HL-60 (cell line): ENCODE measurements around the gene C2orf69.

ENCODE experiments used
- GABPA ChIP-seq: IDR thresholded peaks from 2 replicates; pipeline ENCODE4 v1.6.1; 2012; ENCODE audit warnings: low read depth
- POLR2AphosphoS5 ChIP-seq: IDR thresholded peaks from 2 replicates; pipeline ENCODE4 v1.6.1; 2012; ENCODE audit warnings: low read depth
- SPI1 ChIP-seq: IDR thresholded peaks from 2 replicates; pipeline ENCODE4 v1.6.1; 2012; ENCODE audit warnings: low read depth, mild to moderate bottlenecking, borderline replicate concordance
- TF ChIP-seq, protein P1 (sequence below): IDR thresholded peaks from one replicate; pipeline ENCODE4 v1.5.1; 2011; ENCODE audit warnings: low read length, control low read depth, inconsistent platforms; ENCODE audit not compliant: insufficient read depth
- TF ChIP-seq, protein P2 (sequence below): IDR thresholded peaks from 2 replicates; pipeline ENCODE4 v1.6.1; 2012; ENCODE audit warnings: low read depth; ENCODE audit not compliant: insufficient replicate concordance

DNA sequence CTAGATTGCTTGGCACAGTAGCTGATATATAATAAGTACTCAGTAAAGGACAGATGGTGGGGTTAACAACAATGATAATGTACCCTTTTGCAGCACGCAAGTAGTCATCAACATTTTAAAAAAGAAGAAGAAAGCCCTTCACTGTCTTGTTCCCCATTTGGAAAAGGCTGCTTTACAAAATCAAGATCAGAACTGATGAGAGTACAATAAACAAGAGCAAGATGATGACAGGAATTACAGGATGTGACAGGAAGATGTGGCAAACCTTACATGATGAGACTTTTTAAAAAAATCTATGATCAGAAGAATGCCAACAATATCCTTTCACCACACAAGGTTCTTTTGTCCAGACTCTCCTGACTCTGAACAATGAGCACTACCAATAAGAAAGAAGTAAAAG, 35.1 kb downstream of the C2orf69 start:
- TF ChIP-seq, protein P1, sequence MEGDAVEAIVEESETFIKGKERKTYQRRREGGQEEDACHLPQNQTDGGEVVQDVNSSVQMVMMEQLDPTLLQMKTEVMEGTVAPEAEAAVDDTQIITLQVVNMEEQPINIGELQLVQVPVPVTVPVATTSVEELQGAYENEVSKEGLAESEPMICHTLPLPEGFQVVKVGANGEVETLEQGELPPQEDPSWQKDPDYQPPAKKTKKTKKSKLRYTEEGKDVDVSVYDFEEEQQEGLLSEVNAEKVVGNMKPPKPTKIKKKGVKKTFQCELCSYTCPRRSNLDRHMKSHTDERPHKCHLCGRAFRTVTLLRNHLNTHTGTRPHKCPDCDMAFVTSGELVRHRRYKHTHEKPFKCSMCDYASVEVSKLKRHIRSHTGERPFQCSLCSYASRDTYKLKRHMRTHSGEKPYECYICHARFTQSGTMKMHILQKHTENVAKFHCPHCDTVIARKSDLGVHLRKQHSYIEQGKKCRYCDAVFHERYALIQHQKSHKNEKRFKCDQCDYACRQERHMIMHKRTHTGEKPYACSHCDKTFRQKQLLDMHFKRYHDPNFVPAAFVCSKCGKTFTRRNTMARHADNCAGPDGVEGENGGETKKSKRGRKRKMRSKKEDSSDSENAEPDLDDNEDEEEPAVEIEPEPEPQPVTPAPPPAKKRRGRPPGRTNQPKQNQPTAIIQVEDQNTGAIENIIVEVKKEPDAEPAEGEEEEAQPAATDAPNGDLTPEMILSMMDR, result no peak
- no peak for TF ChIP-seq POLR2AphosphoS5
- TF ChIP-seq GABPA, result no peak
- TF ChIP-seq, protein P2, sequence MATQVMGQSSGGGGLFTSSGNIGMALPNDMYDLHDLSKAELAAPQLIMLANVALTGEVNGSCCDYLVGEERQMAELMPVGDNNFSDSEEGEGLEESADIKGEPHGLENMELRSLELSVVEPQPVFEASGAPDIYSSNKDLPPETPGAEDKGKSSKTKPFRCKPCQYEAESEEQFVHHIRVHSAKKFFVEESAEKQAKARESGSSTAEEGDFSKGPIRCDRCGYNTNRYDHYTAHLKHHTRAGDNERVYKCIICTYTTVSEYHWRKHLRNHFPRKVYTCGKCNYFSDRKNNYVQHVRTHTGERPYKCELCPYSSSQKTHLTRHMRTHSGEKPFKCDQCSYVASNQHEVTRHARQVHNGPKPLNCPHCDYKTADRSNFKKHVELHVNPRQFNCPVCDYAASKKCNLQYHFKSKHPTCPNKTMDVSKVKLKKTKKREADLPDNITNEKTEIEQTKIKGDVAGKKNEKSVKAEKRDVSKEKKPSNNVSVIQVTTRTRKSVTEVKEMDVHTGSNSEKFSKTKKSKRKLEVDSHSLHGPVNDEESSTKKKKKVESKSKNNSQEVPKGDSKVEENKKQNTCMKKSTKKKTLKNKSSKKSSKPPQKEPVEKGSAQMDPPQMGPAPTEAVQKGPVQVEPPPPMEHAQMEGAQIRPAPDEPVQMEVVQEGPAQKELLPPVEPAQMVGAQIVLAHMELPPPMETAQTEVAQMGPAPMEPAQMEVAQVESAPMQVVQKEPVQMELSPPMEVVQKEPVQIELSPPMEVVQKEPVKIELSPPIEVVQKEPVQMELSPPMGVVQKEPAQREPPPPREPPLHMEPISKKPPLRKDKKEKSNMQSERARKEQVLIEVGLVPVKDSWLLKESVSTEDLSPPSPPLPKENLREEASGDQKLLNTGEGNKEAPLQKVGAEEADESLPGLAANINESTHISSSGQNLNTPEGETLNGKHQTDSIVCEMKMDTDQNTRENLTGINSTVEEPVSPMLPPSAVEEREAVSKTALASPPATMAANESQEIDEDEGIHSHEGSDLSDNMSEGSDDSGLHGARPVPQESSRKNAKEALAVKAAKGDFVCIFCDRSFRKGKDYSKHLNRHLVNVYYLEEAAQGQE, result no peak
- TF ChIP-seq SPI1, result no peak
